ENCODE results near the gene PRSS57. TPM values are rescaled to one million over a fixed set of nuclear protein-coding genes. Genes with fewer than 3 reads are reported as not detected.

Gene PRSS57
- total and polyA plus RNA-seq, 2 of the 8 experiments (the other 6 are each of a cell fraction or from before 2014, with no cell fraction given) = not detected

DNA sequence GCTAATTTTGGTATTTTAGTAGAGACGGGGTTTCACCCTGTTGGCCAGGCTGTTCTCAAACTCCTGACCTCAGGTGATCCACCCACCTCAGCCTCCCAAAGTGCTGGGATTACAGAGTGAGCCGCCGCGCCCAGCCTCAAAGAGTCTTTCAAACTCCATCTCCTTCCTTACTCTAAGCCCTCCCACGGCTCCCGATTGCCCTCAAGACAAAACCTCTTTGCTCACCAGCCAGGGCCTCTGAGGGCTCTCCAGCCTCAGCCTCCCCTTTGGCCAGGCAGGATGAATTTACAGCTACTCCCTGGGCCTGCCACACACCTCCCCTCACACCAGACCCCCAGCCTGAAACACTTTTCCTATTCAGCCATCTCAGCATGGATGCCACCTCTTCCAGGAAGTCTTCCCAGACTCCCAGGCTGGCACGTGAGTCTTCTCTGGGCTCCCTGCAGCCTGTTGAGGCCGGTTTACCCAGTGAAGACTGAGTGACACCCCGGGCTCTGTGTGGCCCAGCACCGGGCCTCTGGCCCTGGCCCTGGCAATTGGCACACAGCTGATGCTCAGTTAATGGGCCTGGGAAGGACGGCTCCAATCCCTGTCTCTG is 7.6 kb downstream of the PRSS57 start:
- Histone ChIP-seq H3K4me3 (ENCODE audit: extremely low read depth in 1 of 4, insufficient read depth in 2 of 4, low read depth in 3 of 4, low read length in 4 of 4) (no peak overlapping the region), H2AFZ (ENCODE audit: low read length) (no peak overlapping the region), H3K4ac (replicated peaks; ENCODE audit: insufficient read length, low read depth, low read length) (no peak overlapping the region), H3K18ac (ENCODE audit: extremely low read depth, low read length) (no peak overlapping the region), H3K27me3 (replicated peaks in 1 of 4; ENCODE audit: control insufficient read depth in 3 of 4, extremely low read depth in 1 of 4, insufficient read depth in 3 of 4, low read length in 3 of 4) (0 out of 7 replicates have a peak, but pooled peaks cover 0 to 2% (median 0%) of the 10 kb centered on the region in 4 experiments), H3K14ac (ENCODE audit: insufficient read length) (no peak overlapping the region), H4K8ac (ENCODE audit: extremely low read depth, insufficient read depth, low read length) (no peak overlapping the region), H3K9ac (replicated peaks in 1 of 4; ENCODE audit: extremely low read depth in 1 of 4, low read depth in 3 of 4, low read length in 3 of 4) (no peak overlapping the region), H2BK12ac (ENCODE audit: low read depth, low read length) (no peak overlapping the region), H4K20me1 (replicated peaks in 1 of 2; ENCODE audit: control insufficient read depth in 1 of 2, insufficient read depth in 2 of 2, low read length in 2 of 2) (peaks cover 0 to 1% of the 10 kb centered on the region in 2 experiments), H2BK20ac (ENCODE audit: low read length) (no peak overlapping the region), H3K23me2 (ENCODE audit: low read depth, low read length) (no peaks in the 10 kb centered on the region), H2AK5ac (ENCODE audit: low read depth, low read length) (no peak overlapping the region), H2BK120ac (replicated peaks; ENCODE audit: low read depth, low read length) (no peak overlapping the region), H2BK5ac (ENCODE audit: low read depth, low read length) (no peak overlapping the region), H3K79me2 (ENCODE audit: control insufficient read depth in 1 of 2, insufficient read depth in 2 of 2, low read length in 2 of 2) (no peaks in the 10 kb centered on the region), H4K5ac (ENCODE audit: insufficient read length, low read depth, low read length) (no peak overlapping the region), H2BK15ac (ENCODE audit: low read length) (no peak overlapping the region), H3K36me3 (ENCODE audit: control insufficient read depth in 2 of 4, insufficient read depth in 4 of 4, low read length in 3 of 4) (no peaks in the 10 kb centered on the region), H3K79me1 (ENCODE audit: low read depth, low read length) (no peaks in the 10 kb centered on the region), H4K91ac (replicated peaks; ENCODE audit: insufficient read length, low read length) (no peak overlapping the region), H3K9me3 (ENCODE audit: insufficient read depth in 2 of 2, low read depth in 1 of 2, low read length in 1 of 2) (no peaks in the 10 kb centered on the region; a peak in 1 of 4 replicates), H3K23ac (ENCODE audit: insufficient read length) (no peak overlapping the region), H3K27ac (ENCODE audit: low read depth, low read length) (no peak overlapping the region), H3K4me2 (ENCODE audit: insufficient read depth in 1 of 2, low read depth in 2 of 2, low read length in 2 of 2) (no peak overlapping the region), H3K4me1 (replicated peaks in 1 of 4; ENCODE audit: control insufficient read depth in 3 of 4, insufficient read depth in 4 of 4, low read length in 3 of 4) (no peaks in the 10 kb centered on the region), H3K56ac (replicated peaks; ENCODE audit: insufficient read length, low read depth, low read length) (no peak overlapping the region)
- DNase-seq (ENCODE audit: low read depth in 1 of 2, low spot score in 2 of 2) (no peak), FAIRE-seq (no peak)
- 90% methylated on average over 11 of the region's 11 CpGs; no CpG with 5 or more reads in 1 of the 2 experiments for whole genome bisulfite sequencing, 2 experiments (ENCODE audit: extremely low coverage in 1 of 2, insufficient coverage in 1 of 2, insufficient read length in 1 of 2, insufficient replicate concordance in 2 of 2, low coverage in 1 of 2, low lambda C conversion rate in 2 of 2, missing lambda C conversion rate in 1 of 2)
- TF ChIP-seq RNF2 (IDR thresholded peaks at IDR 0.05; ENCODE audit: borderline replicate concordance, low read depth, low read length, missing control alignments, poor library complexity, severe bottlenecking) = no peak
- no peak for TF ChIP-seq TAF1 (IDR thresholded peaks at IDR 0.05; ENCODE audit: low read depth, low read length)
- TF ChIP-seq ASH2L (IDR thresholded peaks at IDR 0.05; ENCODE audit: low read length) = no peak
- TF ChIP-seq SP2 (IDR thresholded peaks at IDR 0.05; ENCODE audit: low read length) = no peak
- no peak for TF ChIP-seq SRF (IDR thresholded peaks at IDR 0.05; ENCODE audit: low read depth, low read length)
- TF ChIP-seq BCL11A (IDR thresholded peaks at IDR 0.05; ENCODE audit: low read depth in 2 of 2, low read length in 2 of 2) = no peak
- no peak for TF ChIP-seq RAD21 (IDR thresholded peaks at IDR 0.05 in 1 of 2, conservative IDR thresholded peaks at IDR 0.05 in 1 of 2; ENCODE audit: low read depth in 2 of 2, low read length in 2 of 2)
- no peak for TF ChIP-seq KDM5A (IDR thresholded peaks at IDR 0.05; ENCODE audit: low read length)
- TF ChIP-seq SIN3A (conservative IDR thresholded peaks at IDR 0.05 in 1 of 2, IDR thresholded peaks at IDR 0.05 in 1 of 2; ENCODE audit: low read depth in 1 of 2, low read length in 2 of 2) = no peak
- TF ChIP-seq JUND (IDR thresholded peaks at IDR 0.05; ENCODE audit: low read length) = no peak
- ChIA-PET CTCF (ENCODE audit: partially characterized antibody) (interaction anchor here (1.5 kb wide), 1 partner anchor 14 kb away, joined by 4 read pairs; no protein-coding TSS in a partner anchor), POLR2A (ENCODE audit: partially characterized antibody) (interaction anchor here (1.6 kb wide), 1 partner anchor 16 kb away, joined by 3 read pairs; no protein-coding TSS in a partner anchor)

Measured in H1 (cell line).